GM19023 (cell line): ENCODE measurements around the gene NRG2.

Source experiments
- ATAC-seq: cut with Tn5 transposase; IDR thresholded peaks from one replicate; pipeline ENCODE4 v1.9.1; 2021; ENCODE audit warnings: mild to moderate bottlenecking, moderate library complexity; ENCODE audit not compliant: unreplicated experiment

Gene NRG2

GRCh38 chr5:140042643-140043507 lies at the start of gene NRG2:
Gene NRG2 (minus strand): TSS chr5:140043299.
- peak; percentile 71 for ATAC-seq

DNA sequence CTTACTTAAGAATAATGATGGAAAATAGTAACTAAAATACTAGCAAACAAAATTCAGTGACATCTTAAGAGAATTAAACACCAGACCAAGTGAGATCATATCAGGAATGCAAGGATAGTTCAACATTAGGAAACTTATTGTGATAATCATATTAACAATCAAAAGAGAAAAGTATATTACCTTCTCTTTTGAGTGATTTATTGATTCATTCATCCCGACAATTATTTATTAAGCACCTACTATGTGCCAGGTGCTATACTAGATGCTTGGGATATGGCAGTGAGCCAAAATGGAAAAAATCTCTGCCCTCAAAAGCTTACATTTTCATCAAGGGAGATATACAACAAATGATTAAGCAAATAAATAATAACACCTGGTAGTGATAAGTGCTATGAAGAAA lies 47.2 kb upstream of the NRG2 start:
- no peak for ATAC-seq

GRCh38 chr5:140084541-140084940 lies 41.4 kb upstream of the NRG2 start:
- no peak for ATAC-seq

DNA sequence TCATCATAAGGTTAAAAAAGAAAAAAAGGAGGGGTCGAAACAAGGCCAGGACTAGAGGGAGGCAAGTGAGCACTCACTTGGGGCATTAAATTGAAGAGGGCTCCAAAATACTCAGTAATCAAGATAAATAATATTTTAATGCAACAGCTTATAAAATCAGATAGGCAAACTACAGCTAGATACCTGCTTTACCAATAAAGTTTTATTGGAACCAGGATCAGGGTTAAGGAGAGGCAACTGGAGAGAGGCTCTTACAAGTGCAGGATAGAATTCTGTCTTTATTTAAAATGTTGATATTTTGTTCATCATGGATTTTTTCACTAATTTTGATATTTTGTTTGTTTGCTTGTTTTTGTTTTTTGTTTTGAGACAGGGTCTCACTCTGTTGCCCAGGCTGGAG lies 40.6 kb upstream of the NRG2 start:
- ATAC-seq = no peak

DNA sequence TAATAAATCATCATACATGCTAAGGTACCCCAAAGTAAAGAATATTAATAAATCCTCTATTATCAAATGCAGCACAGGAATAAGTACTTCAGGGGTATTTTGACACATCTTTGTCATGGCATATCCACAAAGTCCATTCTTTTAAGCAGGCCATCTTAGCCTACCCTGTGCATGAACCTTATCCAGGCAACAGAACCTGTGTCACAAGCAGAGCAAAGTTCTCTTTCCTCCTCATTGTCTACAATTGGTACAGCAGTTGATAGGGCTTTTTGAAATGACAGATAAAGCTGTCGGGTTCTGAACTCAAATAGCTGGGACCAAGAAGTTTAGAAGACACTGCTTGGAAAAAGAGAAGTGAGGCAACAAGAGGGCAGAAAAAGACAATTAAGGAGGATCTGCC lies 40.0 kb upstream of the NRG2 start:
- ATAC-seq = no peak

DNA sequence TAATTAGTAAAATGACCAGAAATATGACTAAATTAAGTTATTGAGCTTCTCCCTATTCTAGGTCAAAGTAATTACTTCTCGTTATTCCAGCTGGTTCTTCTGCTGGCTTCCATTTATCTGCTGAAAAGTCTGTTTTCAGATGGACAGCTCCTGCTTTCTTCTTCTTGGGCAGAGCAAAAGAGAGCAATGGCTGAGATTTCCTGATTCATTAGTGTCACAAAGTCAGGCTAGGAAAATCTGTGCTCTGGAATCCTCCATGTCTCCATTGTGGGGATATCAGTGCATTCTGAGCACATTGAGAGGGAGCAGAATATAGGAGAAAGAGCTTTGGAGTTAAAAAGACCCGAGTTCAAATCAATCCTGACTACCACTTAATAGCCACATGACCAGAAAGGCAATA lies 33.7 kb upstream of the NRG2 start:
- ATAC-seq = no peak

DNA sequence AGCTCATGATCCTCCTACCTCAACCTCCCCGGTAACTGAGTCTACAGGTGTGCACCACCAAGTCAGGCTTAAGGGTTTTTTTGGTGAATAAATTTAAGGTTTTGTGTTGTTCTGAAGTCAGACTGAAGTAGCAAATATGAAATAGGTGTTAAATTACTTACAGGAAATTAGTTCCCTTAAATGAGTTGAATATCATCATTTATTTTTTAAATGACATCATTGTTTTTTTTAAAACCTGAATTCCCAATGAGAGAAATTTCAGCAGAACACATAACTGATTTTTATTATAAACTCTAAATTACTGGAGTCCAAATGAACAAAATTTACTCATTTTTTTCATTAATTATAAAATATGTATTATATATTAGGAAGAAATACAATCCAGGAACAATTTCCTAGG lies 33.0 kb upstream of the NRG2 start:
- no peak for ATAC-seq

GRCh38 chr5:140075371-140075770 lies 32.3 kb upstream of the NRG2 start:
- ATAC-seq = no peak

DNA sequence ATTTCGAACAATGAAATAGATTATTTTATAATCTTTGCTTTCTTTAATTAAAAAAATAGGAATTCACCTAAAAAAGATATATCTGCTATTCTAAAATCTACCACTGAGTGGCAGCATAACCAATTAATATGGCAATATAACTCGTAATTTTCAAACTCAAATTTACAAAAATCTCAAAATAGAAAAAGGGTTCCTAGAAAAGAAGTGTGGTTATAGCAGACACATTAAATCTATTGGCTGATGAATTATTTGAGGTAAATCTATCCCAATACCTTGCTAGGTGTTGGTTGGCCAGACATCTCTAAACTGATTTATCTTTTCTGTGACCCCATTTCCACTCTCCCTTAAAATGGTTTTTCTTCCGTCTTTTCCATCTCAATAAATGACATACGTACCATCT lies 30.2 kb upstream of the NRG2 start:
- no peak for ATAC-seq

GRCh38 chr5:140072812-140073211 lies 29.7 kb upstream of the NRG2 start:
- ATAC-seq = no peak

GRCh38 chr5:140060816-140061215 lies 17.7 kb upstream of the NRG2 start:
- ATAC-seq = no peak

DNA sequence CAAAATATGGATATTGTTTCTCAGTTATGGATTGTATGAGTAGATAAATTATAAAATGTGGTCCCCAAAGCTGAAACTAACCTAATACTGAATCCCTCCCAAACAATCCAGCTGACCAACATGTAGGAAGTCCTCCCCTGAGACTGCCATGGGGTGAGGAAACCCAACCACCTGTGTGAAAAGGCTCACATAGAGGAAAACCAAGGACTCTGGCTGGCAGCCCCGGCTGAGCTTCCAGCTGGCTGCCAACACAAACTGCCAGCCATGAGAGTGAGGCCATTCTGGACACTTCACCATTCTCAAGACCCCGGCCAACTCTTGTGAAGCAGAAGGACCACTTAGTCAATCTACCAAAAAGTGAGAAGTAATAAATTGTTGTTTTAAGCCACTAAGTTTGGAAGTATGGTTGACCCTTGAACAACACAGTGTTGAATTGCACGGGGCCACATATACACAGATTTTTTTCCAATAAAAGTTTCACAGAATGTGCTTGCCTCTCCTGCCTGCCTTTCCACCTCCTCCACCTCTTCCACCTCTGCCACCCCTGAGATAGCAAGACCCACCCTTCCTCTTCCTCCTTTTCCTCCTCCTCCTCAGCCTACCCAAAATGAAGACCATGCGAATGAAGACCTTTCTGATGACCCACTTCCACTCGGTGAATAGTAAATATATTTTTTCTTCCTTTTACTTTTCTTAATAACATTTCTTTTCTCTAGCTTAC lies 15.3 kb upstream of the NRG2 start:
- ATAC-seq = no peak

DNA sequence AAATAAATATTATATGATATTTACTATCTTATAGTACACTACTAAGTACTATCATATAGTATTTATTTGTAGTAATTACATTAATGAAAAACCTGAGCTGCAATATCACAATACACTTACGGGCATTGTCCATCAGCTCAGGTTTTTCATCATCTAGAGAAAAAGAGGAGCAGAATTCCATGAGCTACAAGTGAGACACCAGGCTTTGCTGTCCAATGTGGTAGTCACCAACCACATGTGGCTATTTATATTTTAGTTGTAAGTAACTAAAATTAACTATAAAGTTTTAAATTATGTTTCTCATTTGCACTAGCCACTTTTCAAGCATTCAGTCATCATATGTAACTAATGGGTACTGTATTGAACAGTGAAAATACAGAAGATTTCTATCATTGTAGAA lies 13.8 kb upstream of the NRG2 start:
- no peak for ATAC-seq

- ATAC-seq = no peak
Observed at GRCh38 chr5:140055152-140055551, 12.1 kb upstream of the NRG2 start.

GRCh38 chr5:140054086-140054689 lies 11.1 kb upstream of the NRG2 start:
- ATAC-seq = no peak

GRCh38 chr5:140051950-140052349 lies 8.9 kb upstream of the NRG2 start:
- no peak for ATAC-seq

GRCh38 chr5:140049713-140050112 lies 6.6 kb upstream of the NRG2 start:
- ATAC-seq = no peak

GRCh38 chr5:140049205-140049604 lies 6.1 kb upstream of the NRG2 start:
- ATAC-seq = no peak

DNA sequence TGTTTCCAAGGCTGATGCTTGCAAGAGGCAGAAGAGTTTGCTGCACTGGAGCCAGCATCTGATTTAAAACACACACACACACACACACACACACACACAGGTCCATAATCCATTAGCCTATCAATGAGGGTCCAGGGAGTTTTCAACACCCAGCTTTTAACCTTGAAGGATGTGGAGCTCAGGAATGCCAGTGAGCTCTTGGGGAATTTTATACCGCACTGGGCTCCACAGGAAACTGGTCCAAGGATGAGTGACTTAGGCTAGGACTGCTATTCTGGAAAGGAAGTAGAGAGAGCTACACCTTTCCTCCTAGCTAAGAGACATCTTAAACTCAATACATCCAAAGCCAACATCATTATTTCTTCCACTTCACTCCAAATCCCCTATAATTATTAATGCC lies 942 bp upstream of the NRG2 start:
- ATAC-seq = no peak

- peak; percentile 25 for ATAC-seq
Observed at GRCh38 chr5:140043508-140043872, 391 bp upstream of the NRG2 start.

DNA sequence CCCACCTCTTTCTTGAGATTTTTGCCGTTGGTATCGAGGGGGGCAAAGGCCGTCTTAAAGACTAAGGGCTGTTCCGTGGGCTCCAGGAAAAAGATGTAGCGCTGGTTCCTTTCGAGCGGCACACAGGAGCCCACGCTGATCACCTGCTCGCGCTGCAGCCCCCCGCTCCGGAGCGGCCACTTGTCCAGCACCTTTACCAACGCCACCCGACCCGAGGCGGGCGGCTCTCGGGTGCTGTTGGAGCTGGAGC lies 781 bp downstream of the NRG2 start:
- no peak for ATAC-seq
